ENCODE results near the gene RALGAPB. TPM values are rescaled to one million over a fixed set of nuclear protein-coding genes. Genes with fewer than 3 reads are reported as not detected.

The RALGAPB gene
- total and polyA plus RNA-seq, 11 donors = 7.6 to 31.4 (median 26.0) TPM

DNA sequence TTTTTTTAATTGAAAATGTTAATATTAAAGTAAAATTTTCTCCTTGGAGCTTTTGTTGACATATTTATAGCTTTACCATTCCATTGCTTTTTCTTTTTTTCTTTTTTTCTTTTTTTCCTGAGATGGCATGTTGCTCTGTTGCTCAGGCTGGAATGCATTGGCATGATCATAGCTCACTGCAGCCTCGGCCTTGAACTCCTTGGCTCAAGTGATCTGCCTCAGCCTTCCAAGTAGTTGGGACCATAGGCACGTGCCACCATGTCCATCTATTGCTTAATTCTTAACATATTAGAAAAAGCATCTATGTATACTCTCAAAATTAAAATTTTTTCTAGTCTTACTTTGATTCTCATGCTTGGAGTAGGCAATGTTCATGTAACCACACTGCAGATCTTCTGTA lies 43.0 kb downstream of the RALGAPB start:
- H3K4me3 ChIP-seq = no peak overlapping the region
- H3K4me1 ChIP-seq = peaks cover 0 to 3% (median 0%) of the 10 kb centered on the region in 12 donors
- no peak for DNase-seq
- no peaks in the 10 kb centered on the region for H3K9me3 ChIP-seq
- intact Hi-C loops (cut with DNase I) = loop anchor here in 1 of 10 donors (2.0 kb wide), 1 partner anchor 15 kb away; no protein-coding TSS in a partner anchor
- ATAC-seq = no peak
- peaks cover 0 to 79% (median 52%) of the 10 kb centered on the region in 9 donors for H3K36me3 ChIP-seq
- TF ChIP-seq, protein P1, sequence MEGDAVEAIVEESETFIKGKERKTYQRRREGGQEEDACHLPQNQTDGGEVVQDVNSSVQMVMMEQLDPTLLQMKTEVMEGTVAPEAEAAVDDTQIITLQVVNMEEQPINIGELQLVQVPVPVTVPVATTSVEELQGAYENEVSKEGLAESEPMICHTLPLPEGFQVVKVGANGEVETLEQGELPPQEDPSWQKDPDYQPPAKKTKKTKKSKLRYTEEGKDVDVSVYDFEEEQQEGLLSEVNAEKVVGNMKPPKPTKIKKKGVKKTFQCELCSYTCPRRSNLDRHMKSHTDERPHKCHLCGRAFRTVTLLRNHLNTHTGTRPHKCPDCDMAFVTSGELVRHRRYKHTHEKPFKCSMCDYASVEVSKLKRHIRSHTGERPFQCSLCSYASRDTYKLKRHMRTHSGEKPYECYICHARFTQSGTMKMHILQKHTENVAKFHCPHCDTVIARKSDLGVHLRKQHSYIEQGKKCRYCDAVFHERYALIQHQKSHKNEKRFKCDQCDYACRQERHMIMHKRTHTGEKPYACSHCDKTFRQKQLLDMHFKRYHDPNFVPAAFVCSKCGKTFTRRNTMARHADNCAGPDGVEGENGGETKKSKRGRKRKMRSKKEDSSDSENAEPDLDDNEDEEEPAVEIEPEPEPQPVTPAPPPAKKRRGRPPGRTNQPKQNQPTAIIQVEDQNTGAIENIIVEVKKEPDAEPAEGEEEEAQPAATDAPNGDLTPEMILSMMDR (IDR thresholded peaks at IDR 0.05) = no peak
- no peak for TF ChIP-seq POLR2A (IDR thresholded peaks at IDR 0.05)
- no peak overlapping the region for H3K27ac ChIP-seq
- no peaks in the 10 kb centered on the region for H3K27me3 ChIP-seq
- WGBS, 4 donors = 68 to 85% (median 80%) methylated on average over 2 of the region's 2 CpGs

DNA sequence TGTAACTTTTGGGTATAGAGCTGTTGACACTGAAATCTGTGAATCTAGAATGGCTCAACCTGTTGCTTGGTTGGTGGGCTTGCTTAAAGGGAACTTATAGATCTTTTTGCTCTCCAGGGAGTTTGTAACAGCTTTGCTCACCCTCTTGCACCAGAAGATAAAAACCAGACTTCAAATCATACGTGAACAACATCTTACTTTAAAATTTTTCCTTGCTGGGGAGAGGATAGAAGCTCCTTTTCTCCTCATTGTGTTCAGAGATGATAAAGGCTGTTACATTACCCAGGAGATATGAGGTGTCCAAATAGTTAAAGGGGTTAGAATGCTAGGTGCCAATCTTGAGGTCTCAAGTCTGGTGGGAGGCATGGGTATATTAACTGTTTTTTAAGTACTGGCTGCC lies 46.8 kb downstream of the RALGAPB start:
- no peak for ATAC-seq
- WGBS, 4 donors = 79 to 93% (median 84%) methylated on average over 1 of the region's 1 CpG
- intact Hi-C loops (cut with DNase I) = no loop called here
- no peak for TF ChIP-seq POLR2A (IDR thresholded peaks at IDR 0.05)
- TF ChIP-seq, protein P1 (IDR thresholded peaks at IDR 0.05) = no peak
- Histone ChIP-seq H3K36me3 (peaks cover 0 to 95% (median 65%) of the 10 kb centered on the region in 9 donors), H3K27ac (no peak overlapping the region), H3K4me3 (no peak overlapping the region), H3K4me1 (no peaks in the 10 kb centered on the region), H3K27me3 (no peaks in the 10 kb centered on the region), H3K9me3 (no peaks in the 10 kb centered on the region)
- no peak for DNase-seq

DNA sequence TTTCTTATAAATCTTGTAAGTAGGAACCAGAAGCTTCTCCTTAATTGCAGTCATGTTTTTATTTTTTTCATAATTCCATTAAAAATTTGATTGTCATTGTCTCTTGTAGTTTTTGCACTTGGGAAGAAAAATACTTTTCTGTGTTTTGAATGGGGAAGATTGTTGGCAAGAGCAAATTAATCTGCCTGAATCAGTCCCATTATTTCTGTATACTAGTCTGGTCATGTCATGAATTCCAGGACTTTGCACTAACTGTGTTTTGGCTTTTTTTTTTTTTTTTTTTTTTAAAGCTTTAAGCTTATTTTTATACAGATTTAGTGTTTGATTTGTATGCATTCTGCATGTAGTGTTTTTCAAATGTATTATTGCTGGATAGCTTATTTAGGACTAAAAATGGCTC lies 47.6 kb downstream of the RALGAPB start:
- Histone ChIP-seq H3K27ac (no peak overlapping the region), H3K4me3 (no peak overlapping the region), H3K27me3 (no peaks in the 10 kb centered on the region), H3K9me3 (no peaks in the 10 kb centered on the region), H3K36me3 (peaks cover 0 to 99% (median 73%) of the 10 kb centered on the region in 9 donors), H3K4me1 (no peaks in the 10 kb centered on the region)
- intact Hi-C loops (cut with DNase I) = no loop called here
- ATAC-seq (no peak), DNase-seq (no peak)
- TF ChIP-seq, protein P1 (IDR thresholded peaks at IDR 0.05) = no peak
- no peak for TF ChIP-seq POLR2A (IDR thresholded peaks at IDR 0.05)

DNA sequence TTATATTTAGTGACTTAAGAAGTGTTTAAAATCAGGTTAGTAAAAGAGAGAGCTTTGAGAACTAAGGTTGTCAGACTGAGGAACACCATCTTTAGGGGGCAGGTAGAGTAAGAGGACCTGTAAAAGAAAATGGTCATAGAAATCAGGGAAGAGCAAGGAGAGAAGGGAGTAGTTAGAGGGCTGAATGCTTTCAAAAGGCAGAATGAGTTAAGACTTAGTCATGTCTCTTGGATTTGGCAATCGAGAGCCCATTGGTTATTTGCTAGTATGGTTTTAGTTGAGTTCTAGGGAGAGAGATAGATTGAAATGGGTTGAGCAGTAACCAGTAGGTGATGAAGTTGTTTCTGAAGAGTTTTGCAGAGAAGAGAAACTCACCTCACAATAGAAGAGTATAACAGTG lies 51.1 kb downstream of the RALGAPB start:
- H3K36me3 ChIP-seq = peaks cover 0 to 99% (median 80%) of the 10 kb centered on the region in 9 donors
- WGBS, 4 donors = 93 to 98% (median 97%) methylated on average over 1 of the region's 1 CpG

More for the DNA sequence above, 51.1 kb downstream of the RALGAPB start:
- Histone ChIP-seq H3K27ac (no peak overlapping the region), H3K4me3 (no peak overlapping the region), H3K4me1 (no peaks in the 10 kb centered on the region), H3K27me3 (no peaks in the 10 kb centered on the region), H3K9me3 (no peaks in the 10 kb centered on the region)
- ATAC-seq (no peak), DNase-seq (no peak)
- TF ChIP-seq, protein P1 (IDR thresholded peaks at IDR 0.05) = no peak
- TF ChIP-seq POLR2A (IDR thresholded peaks at IDR 0.05) = no peak
- intact Hi-C loops (cut with DNase I) = no loop called here

Data from heart left ventricle (tissue), 16 donors.